Activated B cell treated with CpG ODN at 0.5 μM for 24 hours (primary cell): ENCODE measurements around the gene ICA1. TPM values are rescaled to one million over a fixed set of nuclear protein-coding genes. Genes with fewer than 3 reads are reported as not detected.
A peak's percentile ranks its signal among the peaks of the same experiment; 100 is the strongest.

Source experiments
- ATAC-seq: fragments of 200-7000 bp; cut with Tn5 transposase; one replicate; pipeline ENCODE4 v1.10.0; 2021; ENCODE audit warnings: low read depth, mild to moderate bottlenecking, moderate library complexity
- CTCF ChIA-PET: fragments of 350-600 bp; sonication (Branson Sonifier 250); formaldehyde crosslinking; loops from one replicate; lab custom pipeline; 2021; ENCODE audit warnings: antibody characterized with exemption; lab: Charles Lee
- POLR2A ChIA-PET: fragments of 350-600 bp; sonication (Branson Sonifier 250); formaldehyde crosslinking; loops from one replicate; lab custom pipeline; 2021; ENCODE audit warnings: antibody characterized with exemption; lab: Charles Lee
- DNase-seq: peaks from one replicate; pipeline ENCODE4 v3.0.0; 2022
- H3K27ac Mint-ChIP-seq: one replicate; pipeline ENCODE4 v1.8.0; 2020; ENCODE audit warnings: mixed read lengths
- H3K27me3 Mint-ChIP-seq: one replicate; pipeline ENCODE4 v1.8.0; 2021; ENCODE audit warnings: mixed read lengths
- H3K36me3 Mint-ChIP-seq: one replicate; pipeline ENCODE4 v1.8.0; 2021; ENCODE audit warnings: low read depth, mixed read lengths
- H3K4me1 Mint-ChIP-seq: one replicate; pipeline ENCODE4 v1.8.0; 2021; ENCODE audit warnings: mixed read lengths
- H3K4me3 Mint-ChIP-seq: one replicate; pipeline ENCODE4 v1.8.0; 2020; ENCODE audit warnings: mild to moderate bottlenecking, mixed read lengths
- H3K9me3 Mint-ChIP-seq: one replicate; pipeline ENCODE4 v1.8.0; 2020; ENCODE audit warnings: mixed read lengths
- intact Hi-C: fragments of 100-400 bp; cut with micrococcal nuclease; formaldehyde crosslinking; loops from one replicate; pipeline ENCODE4 v1.15.1; 2024
- total RNA-seq: library from RNA; stranded (reverse); gene quantifications from 2 replicates; pipeline ENCODE4 v1.2.3, GENCODE V29; 2022
- TF ChIP-seq, protein P1 (sequence below): fragments of 200-600 bp; IDR thresholded peaks from one replicate; pipeline ENCODE4 v1.8.0; 2022; ENCODE audit warnings: antibody characterized with exemption, mild to moderate bottlenecking

ICA1 gene
- total RNA-seq, 1 donor from 2014 or later, result not detected

DNA sequence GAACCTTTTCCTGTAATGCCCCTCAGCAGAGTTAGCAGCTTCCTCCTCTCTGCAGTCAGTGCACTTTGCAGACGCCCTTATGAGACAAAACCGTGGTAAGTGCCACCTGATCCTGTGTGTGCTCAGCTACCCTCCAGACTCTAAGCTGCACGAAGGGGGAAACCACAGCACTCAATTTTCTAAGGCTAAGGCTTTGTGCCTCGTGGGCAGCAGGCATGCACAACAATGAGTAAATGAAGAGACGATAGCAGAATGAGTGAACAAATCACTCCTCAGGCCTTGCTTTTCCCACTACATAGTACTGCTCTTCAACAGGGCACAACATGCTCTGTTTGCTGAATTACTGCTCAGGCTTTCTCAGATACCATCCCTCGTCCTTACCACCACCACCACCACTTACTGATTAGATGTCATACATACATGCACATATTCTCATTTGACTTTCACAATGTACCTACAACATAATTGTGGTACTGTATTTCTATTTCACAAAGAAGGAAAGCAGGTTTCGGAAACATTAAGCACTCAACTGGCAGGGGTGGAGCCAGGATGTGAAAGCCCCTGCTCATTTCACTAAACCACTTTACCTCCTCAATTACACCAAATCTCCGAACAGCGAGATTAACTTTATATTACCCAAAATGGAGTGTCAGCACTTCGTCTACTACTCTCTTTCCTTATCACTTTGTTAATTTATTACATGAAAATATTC is 85.4 kb downstream of the ICA1 start:
- Mint-ChIP-seq H3K4me1 (peaks cover 61% of the 10 kb centered on the region), H3K4me3 (peak overlapping the region; percentile 61), H3K27ac (peak overlapping the region; percentile 91), H3K27me3 (no peaks in the 10 kb centered on the region), H3K36me3 (no peaks in the 10 kb centered on the region), H3K9me3 (no peaks in the 10 kb centered on the region)
- CTCF ChIA-PET, result interaction anchor here (1.2 to 1.6 kb wide), 2 partner anchors 10 to 496 kb away, joined by 3 to 5 read pairs; no protein-coding TSS in a partner anchor
- TF ChIP-seq, protein P1, sequence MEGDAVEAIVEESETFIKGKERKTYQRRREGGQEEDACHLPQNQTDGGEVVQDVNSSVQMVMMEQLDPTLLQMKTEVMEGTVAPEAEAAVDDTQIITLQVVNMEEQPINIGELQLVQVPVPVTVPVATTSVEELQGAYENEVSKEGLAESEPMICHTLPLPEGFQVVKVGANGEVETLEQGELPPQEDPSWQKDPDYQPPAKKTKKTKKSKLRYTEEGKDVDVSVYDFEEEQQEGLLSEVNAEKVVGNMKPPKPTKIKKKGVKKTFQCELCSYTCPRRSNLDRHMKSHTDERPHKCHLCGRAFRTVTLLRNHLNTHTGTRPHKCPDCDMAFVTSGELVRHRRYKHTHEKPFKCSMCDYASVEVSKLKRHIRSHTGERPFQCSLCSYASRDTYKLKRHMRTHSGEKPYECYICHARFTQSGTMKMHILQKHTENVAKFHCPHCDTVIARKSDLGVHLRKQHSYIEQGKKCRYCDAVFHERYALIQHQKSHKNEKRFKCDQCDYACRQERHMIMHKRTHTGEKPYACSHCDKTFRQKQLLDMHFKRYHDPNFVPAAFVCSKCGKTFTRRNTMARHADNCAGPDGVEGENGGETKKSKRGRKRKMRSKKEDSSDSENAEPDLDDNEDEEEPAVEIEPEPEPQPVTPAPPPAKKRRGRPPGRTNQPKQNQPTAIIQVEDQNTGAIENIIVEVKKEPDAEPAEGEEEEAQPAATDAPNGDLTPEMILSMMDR, result no peak
- ATAC-seq (peak; percentile 89), DNase-seq (peak; percentile 21)
- intact Hi-C loops, result loop anchor here (1.0 to 2.0 kb wide), 6 partner anchors 8 to 608 kb away; partner anchors contain the start of genes GLCCI1 and UMAD1
- POLR2A ChIA-PET, result interaction anchor here (0.6 to 2.8 kb wide), 5 partner anchors 33 to 536 kb away, joined by 3 to 15 read pairs (median 8); partner anchors contain the start of genes GLCCI1 and UMAD1

DNA sequence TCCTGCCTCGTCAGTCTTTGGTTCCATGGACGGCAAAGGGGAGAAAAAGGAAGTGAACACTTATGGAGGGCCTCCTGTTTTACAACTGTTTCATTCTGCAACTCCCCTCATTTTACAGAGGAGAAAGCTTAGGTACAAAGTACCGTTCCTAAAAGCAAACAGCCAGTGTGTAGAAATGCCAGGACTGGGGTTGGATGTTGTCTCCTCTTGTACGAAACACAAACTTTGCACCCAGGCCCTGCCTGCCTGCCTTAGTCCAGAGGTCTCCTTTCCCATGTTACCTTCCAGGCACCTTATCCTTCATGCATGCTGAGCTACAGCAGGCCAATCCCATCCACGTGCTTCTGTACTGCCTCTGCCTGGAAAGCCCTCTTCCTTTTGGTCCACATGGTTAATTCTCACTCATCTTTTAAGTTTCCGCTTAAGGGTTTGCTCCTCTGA is 86.0 kb downstream of the ICA1 start:
- intact Hi-C loops, result loop anchor here (1.0 to 2.0 kb wide), 4 partner anchors 8 to 607 kb away; partner anchors contain the start of gene GLCCI1
- CTCF ChIA-PET, result interaction anchor here (1.6 kb wide), 1 partner anchor 495 kb away, joined by 5 read pairs; no protein-coding TSS in a partner anchor
- POLR2A ChIA-PET, result interaction anchor here (0.6 to 2.8 kb wide), 5 partner anchors 32 to 535 kb away, joined by 3 to 15 read pairs (median 8); partner anchors contain the start of genes GLCCI1 and UMAD1
- TF ChIP-seq, protein P1, result no peak
- H3K4me3 Mint-ChIP-seq, result peak overlapping the region; percentile 61
- no peaks in the 10 kb centered on the region for H3K27me3 Mint-ChIP-seq
- H3K4me1 Mint-ChIP-seq, result peaks cover 61% of the 10 kb centered on the region
- H3K36me3 Mint-ChIP-seq, result no peaks in the 10 kb centered on the region
- no peak for ATAC-seq
- no peaks in the 10 kb centered on the region for H3K9me3 Mint-ChIP-seq
- DNase-seq, result peak; percentile 17
- peak overlapping the region; percentile 91 for H3K27ac Mint-ChIP-seq

DNA sequence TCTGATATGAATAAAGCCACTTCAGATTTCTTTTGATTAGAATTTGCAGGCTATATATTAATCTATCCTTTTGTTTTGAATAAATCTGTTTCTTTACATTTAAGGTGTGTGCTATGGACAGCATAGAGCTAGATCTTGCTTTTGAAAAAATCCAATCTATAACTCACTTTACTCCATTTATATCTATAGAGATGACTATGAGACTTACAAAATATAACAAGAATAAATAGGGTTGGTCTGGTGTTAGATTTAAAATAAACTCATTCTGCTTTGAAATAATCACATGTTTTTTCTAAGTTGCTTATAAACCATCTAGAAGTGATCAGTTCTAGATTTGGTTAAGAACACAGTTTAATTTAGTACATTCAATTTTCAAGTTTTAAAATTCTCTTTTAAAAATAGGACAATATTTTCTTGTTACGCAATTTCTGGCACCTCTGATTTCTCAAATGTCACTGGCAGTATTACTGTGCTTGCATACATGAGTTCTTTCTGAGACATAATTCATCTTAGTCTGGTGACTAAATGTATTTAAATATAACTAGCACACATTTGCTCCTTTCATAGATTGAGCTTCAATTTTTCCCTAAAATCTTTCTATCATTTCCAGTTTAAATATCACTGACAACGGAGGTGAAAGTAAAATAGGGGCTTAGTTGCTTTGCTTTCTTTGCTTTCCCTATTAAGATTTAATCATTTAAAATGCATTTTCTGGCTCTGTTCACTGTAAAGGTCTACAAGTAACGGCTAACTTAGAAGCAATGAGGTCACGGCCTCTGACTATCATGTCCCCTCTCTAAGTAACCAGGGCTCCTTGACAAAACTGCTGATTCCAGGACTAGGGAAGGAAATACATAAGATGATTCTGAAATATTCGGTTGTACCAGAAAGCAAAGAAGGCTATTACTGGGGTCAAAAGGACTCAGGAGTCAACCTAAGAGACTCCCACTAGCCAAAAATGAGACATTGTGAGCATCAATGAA is 89.3 kb downstream of the ICA1 start:
- no peaks in the 10 kb centered on the region for H3K9me3 Mint-ChIP-seq
- peaks cover 37% of the 10 kb centered on the region for H3K4me1 Mint-ChIP-seq
- no peak for DNase-seq
- H3K27me3 Mint-ChIP-seq, result no peaks in the 10 kb centered on the region
- no peaks in the 10 kb centered on the region for H3K36me3 Mint-ChIP-seq
- intact Hi-C loops, result no loop called here
- POLR2A ChIA-PET, result no interaction called here
- H3K27ac Mint-ChIP-seq, result no peak overlapping the region
- H3K4me3 Mint-ChIP-seq, result no peak overlapping the region
- TF ChIP-seq, protein P1, result no peak
- no peak for ATAC-seq
- CTCF ChIA-PET, result no interaction called here

DNA sequence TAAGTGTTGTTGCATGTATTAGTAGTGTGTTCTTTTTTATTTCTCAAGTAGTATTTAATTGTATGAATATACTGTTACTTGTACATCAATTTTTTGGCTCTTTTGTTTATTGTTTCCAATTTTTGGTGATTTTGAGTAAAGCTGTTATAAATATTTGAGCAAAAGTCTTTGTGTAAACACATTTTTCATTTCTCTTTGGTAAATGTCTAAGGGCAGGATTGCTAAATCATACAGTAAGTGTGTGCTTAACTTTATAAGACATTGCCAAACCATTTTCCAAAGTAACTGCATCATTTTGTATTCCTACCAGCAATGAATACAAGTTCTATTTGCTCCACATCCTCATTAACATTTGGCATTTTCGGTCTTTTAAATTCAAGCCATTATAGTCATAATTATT is 92.8 kb downstream of the ICA1 start:
- no peak overlapping the region for H3K27ac Mint-ChIP-seq
- POLR2A ChIA-PET, result no interaction called here
- H3K9me3 Mint-ChIP-seq, result no peaks in the 10 kb centered on the region
- peaks cover 12% of the 10 kb centered on the region for H3K4me1 Mint-ChIP-seq
- H3K36me3 Mint-ChIP-seq, result no peaks in the 10 kb centered on the region
- CTCF ChIA-PET, result no interaction called here
- ATAC-seq (no peak), DNase-seq (no peak)
- TF ChIP-seq, protein P1, result no peak
- H3K27me3 Mint-ChIP-seq, result no peaks in the 10 kb centered on the region
- H3K4me3 Mint-ChIP-seq, result no peak overlapping the region
- intact Hi-C loops, result no loop called here
